HL-60/S4 treated with phorbol 12-myristate 13-acetate at 8.2 ng/mL for 4 days and 3 days (cell line): ENCODE data around the gene MSN.

Experiments
- in situ Hi-C: fragments of 300-500 bp; cut with MboI; formaldehyde crosslinking; loops from 2 replicates; pipeline ENCODE4 v1.15.0; 2022; ENCODE audit warnings: low sequenced_read_pairs

MSN gene

GRCh38 chrX:65772842-65773241 is 105.4 kb downstream of the MSN start:
- in situ Hi-C loops: no loop called here

GRCh38 chrX:65781845-65782244 is 114.4 kb downstream of the MSN start:
- in situ Hi-C loops: no loop called here

- in situ Hi-C loops: no loop called here
These were observed 116.3 kb downstream of the MSN start for GRCh38 chrX:65783746-65784145.
